K562 (cell line): Measurements from ENCODE around the gene BTG2. TPM values are rescaled to one million over a fixed set of nuclear protein-coding genes. Genes with fewer than 3 reads are reported as not detected.
A peak's percentile ranks its signal among the peaks of the same experiment; 100 is the strongest.

Source experiments
- CREB5 ChIP-seq: fragments of 250-450 bp; sonication (Bioruptor Pico); IDR thresholded peaks from 2 replicates; pipeline ENCODE4 v1.5.0; 2020; ENCODE audit warnings: mild to moderate bottlenecking
- CREM ChIP-seq: IDR thresholded peaks from 2 replicates; pipeline ENCODE4 v1.6.1; 2014; ENCODE audit warnings: antibody characterized with exemption, low read depth
- FIP1L1 ChIP-seq: fragments of 200-400 bp; formaldehyde crosslinking; IDR thresholded peaks from 2 replicates; pipeline ENCODE4 v1.6.1; 2018; ENCODE audit warnings: mild to moderate bottlenecking, low read depth, low read length; ENCODE audit not compliant: poor library complexity, severe bottlenecking
- GATAD2A ChIP-seq: fragments of 450-650 bp; IDR thresholded peaks from 2 replicates; pipeline ENCODE4 v1.6.1; 2017
- HDAC1 ChIP-seq, 2 experiments: fragments of 450-650 bp; IDR thresholded peaks; 2 replicates each; pipeline ENCODE4 v1.6.1; 2016 to 2017; ENCODE audit warnings: inconsistent platforms in 1 of 2, mild to moderate bottlenecking in 1 of 2, moderate library complexity in 1 of 2
- HDAC8 ChIP-seq: fragments of 450-650 bp; IDR thresholded peaks from 2 replicates; pipeline ENCODE4 v1.6.1; 2016; ENCODE audit warnings: mild to moderate bottlenecking, missing genetic modification characterization, moderate library complexity, missing compliant biosample characterization
- HMBOX1 ChIP-seq: sonication (generic); IDR thresholded peaks from 2 replicates; pipeline ENCODE4 v1.6.1; 2016
- KAT2B ChIP-seq: IDR thresholded peaks from one replicate; pipeline ENCODE4 v1.6.1; 2012; ENCODE audit warnings: low read depth, mild to moderate bottlenecking, control low read depth, inconsistent platforms, low read length, moderate library complexity
- LEF1 ChIP-seq: fragments of 450-650 bp; IDR thresholded peaks from 2 replicates; pipeline ENCODE4 v1.6.1; 2016; ENCODE audit warnings: mild to moderate bottlenecking
- MEF2A ChIP-seq: IDR thresholded peaks from 2 replicates; pipeline ENCODE4 v1.6.1; 2011; ENCODE audit warnings: low read depth, mild to moderate bottlenecking, low read length, moderate library complexity; ENCODE audit not compliant: control insufficient read depth
- NR2F6 ChIP-seq: fragments of 450-650 bp; formaldehyde crosslinking; IDR thresholded peaks from 2 replicates; pipeline ENCODE4 v1.4.0; 2020; ENCODE audit warnings: mild to moderate bottlenecking
- PML ChIP-seq: IDR thresholded peaks from 2 replicates; pipeline ENCODE4 v1.6.1; 2012; ENCODE audit warnings: low read length, inconsistent platforms
- POLR2G ChIP-seq: fragments of 200-400 bp; formaldehyde crosslinking; IDR thresholded peaks from 2 replicates; pipeline ENCODE4 v1.6.1; 2017; ENCODE audit warnings: low read depth, mild to moderate bottlenecking, antibody characterized with exemption, low read length, moderate library complexity
- RBM39 ChIP-seq: fragments of 200-400 bp; formaldehyde crosslinking; optimal IDR thresholded peaks from 2 replicates; pipeline ENCODE3; 2018; ENCODE audit warnings: low read depth, low read length
- SMARCA4 ChIP-seq: fragments of 450-650 bp; IDR thresholded peaks from 2 replicates; pipeline ENCODE4 v1.6.1; 2016
- SMARCE1 ChIP-seq: fragments of 450-650 bp; IDR thresholded peaks from 2 replicates; pipeline ENCODE4 v1.7.1; 2016; ENCODE audit warnings: mild to moderate bottlenecking
- SNIP1 ChIP-seq: fragments of 450-650 bp; IDR thresholded peaks from 2 replicates; pipeline ENCODE4 v1.7.1; 2017; ENCODE audit warnings: low read depth, mild to moderate bottlenecking
- SP1 ChIP-seq: sonication (generic); formaldehyde crosslinking; IDR thresholded peaks from 2 replicates; pipeline ENCODE4 v1.8.1; 2022; ENCODE audit warnings: mild to moderate bottlenecking, missing genetic modification reagents
- TAF15 ChIP-seq: fragments of 200-400 bp; formaldehyde crosslinking; IDR thresholded peaks from 2 replicates; pipeline ENCODE4 v1.6.1; 2017; ENCODE audit warnings: mild to moderate bottlenecking, low read depth, low read length, moderate library complexity
- TEAD2 ChIP-seq: fragments of 450-650 bp; IDR thresholded peaks from 2 replicates; pipeline ENCODE4 v1.6.1; 2016; ENCODE audit warnings: missing genetic modification characterization, control low read depth, missing compliant biosample characterization
- ZNF140 ChIP-seq: fragments of 250-450 bp; sonication (Bioruptor Pico); IDR thresholded peaks from 2 replicates; pipeline ENCODE4 v1.8.0; 2021; ENCODE audit warnings: moderate library complexity, mild to moderate bottlenecking, inconsistent platforms
- ZNF41 ChIP-seq: fragments of 250-450 bp; sonication (Bioruptor Pico); conservative IDR thresholded peaks from 2 replicates; pipeline ENCODE4 v1.4.0; 2020; ENCODE audit warnings: mild to moderate bottlenecking
- polyA plus RNA-seq, 8 experiments: library from polyadenylated mRNA; depleted of rRNA in 4 of 8; stranded (reverse) in 5 of 8; unstranded in 3 of 8; fragments of >200 nt; fragmentation: Nextera tagmentation in 2 of 8; fragmentation: Illumina TruSeq in 1 of 8; extraction: Ambion mirVana in 2 of 8; extraction: Trizol in 1 of 8; gene quantifications; 2 replicates each; pipeline versions ENCODE4 v1.2.1 to v1.2.3, GENCODE V29; 2011 to 2014; ENCODE audit warnings: inconsistent platforms in 1 of 8, missing spikeins in 1 of 8
- total RNA-seq, 7 experiments: library from RNA; depleted of rRNA in 6 of 7; stranded (reverse); fragments of >200 nt in 6 of 7; fragmentation: Illumina TruSeq in 2 of 7; extraction: Trizol in 2 of 7; gene quantifications; 2 replicates each; pipeline versions ENCODE4 v1.2.1 to v1.2.3, GENCODE V29; 2011 to 2021; ENCODE audit warnings: low replicate concordance in 1 of 7
- TF ChIP-seq, protein P1 (sequence below): fragments of 450-650 bp; formaldehyde crosslinking; IDR thresholded peaks from 2 replicates; pipeline ENCODE4 v1.4.0; 2020; ENCODE audit warnings: mild to moderate bottlenecking, mixed read lengths
- TF ChIP-seq, protein P2 (sequence below): fragments of 150-350 bp; conservative IDR thresholded peaks from 2 replicates; pipeline ENCODE4 v1.6.1; 2014; ENCODE audit warnings: low read length

BTG2 gene
- total and polyA plus RNA-seq, 9 of the 15 experiments (the other 6 are each of a cell fraction or from before 2014, with no cell fraction given) = 2.3 to 41.9 (median 8.7) TPM

- TF ChIP-seq, protein P1, sequence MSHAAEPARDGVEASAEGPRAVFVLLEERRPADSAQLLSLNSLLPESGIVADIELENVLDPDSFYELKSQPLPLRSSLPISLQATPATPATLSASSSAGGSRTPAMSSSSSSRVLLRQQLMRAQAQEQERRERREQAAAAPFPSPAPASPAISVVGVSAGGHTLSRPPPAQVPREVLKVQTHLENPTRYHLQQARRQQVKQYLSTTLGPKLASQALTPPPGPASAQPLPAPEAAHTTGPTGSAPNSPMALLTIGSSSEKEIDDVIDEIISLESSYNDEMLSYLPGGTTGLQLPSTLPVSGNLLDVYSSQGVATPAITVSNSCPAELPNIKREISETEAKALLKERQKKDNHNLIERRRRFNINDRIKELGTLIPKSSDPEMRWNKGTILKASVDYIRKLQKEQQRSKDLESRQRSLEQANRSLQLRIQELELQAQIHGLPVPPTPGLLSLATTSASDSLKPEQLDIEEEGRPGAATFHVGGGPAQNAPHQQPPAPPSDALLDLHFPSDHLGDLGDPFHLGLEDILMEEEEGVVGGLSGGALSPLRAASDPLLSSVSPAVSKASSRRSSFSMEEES (CRISPR knock-in tag) = no peak
- TF ChIP-seq, protein P2, sequence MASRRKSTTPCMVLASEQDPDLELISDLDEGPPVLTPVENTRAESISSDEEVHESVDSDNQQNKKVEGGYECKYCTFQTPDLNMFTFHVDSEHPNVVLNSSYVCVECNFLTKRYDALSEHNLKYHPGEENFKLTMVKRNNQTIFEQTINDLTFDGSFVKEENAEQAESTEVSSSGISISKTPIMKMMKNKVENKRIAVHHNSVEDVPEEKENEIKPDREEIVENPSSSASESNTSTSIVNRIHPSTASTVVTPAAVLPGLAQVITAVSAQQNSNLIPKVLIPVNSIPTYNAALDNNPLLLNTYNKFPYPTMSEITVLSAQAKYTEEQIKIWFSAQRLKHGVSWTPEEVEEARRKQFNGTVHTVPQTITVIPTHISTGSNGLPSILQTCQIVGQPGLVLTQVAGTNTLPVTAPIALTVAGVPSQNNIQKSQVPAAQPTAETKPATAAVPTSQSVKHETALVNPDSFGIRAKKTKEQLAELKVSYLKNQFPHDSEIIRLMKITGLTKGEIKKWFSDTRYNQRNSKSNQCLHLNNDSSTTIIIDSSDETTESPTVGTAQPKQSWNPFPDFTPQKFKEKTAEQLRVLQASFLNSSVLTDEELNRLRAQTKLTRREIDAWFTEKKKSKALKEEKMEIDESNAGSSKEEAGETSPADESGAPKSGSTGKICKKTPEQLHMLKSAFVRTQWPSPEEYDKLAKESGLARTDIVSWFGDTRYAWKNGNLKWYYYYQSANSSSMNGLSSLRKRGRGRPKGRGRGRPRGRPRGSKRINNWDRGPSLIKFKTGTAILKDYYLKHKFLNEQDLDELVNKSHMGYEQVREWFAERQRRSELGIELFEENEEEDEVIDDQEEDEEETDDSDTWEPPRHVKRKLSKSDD = no peak
- TF ChIP-seq TAF15 (no peak), SP1 (peak; percentile 53; the same call in 1 of the 2 replicates), NR2F6 (CRISPR knock-in tag) (no peak), LEF1 (peak; percentile 87), ZNF41 (CRISPR knock-in tag) (0 out of 2 replicates have a peak, but pooled peaks have one; percentile 30), HDAC1 (IDR thresholded peaks at IDR 0.05) (peak in 1 of 2 experiments; percentile 93; a peak in 3 of 4 replicates), KAT2B (no peak), SMARCA4 (peak; percentile 92), SMARCE1 (peak; percentile 90), RBM39 (no peak), SNIP1 (no peak), MEF2A (peak; percentile 93), GATAD2A (peak; percentile 83), POLR2G (no peak), CREM (peak; percentile 80), FIP1L1 (no peak), ZNF140 (no peak), PML (peak; percentile 96), CREB5 (CRISPR knock-in tag) (no peak), HMBOX1 (peak; percentile 89), HDAC8 (no peak), TEAD2 (no peak)
These were observed 4.6 kb upstream of the BTG2 start (continued) for GRCh38 chr1:203300441-203301330.
